Measurements from ENCODE around the gene RSPO4. TPM values are rescaled to one million over a fixed set of nuclear protein-coding genes. Genes with fewer than 3 reads are reported as not detected.

Gene RSPO4
- total RNA-seq, 1 donor from 2014 or later: not detected

DNA sequence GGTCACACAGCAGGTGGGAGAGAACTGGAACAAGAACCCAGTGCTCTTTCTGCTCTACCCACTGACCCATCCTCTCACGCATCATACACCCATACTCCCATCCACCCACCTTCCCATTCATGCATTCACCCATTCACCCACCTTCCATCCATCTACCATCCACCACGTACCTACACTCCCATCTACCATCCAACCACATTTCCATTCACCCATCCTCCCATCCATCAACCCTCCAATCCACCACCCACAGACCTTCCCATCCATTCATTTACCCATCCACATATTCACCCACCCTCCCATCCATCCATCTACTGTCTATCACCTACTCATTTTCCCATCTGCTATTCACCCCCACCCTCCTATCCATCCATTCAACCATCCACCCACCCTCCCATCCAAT is 17.2 kb upstream of the RSPO4 start:
- intact Hi-C loops (cut with micrococcal nuclease): no loop called here
- H3K4me3 Mint-ChIP-seq (ENCODE audit: low read depth): no peak overlapping the region

DNA sequence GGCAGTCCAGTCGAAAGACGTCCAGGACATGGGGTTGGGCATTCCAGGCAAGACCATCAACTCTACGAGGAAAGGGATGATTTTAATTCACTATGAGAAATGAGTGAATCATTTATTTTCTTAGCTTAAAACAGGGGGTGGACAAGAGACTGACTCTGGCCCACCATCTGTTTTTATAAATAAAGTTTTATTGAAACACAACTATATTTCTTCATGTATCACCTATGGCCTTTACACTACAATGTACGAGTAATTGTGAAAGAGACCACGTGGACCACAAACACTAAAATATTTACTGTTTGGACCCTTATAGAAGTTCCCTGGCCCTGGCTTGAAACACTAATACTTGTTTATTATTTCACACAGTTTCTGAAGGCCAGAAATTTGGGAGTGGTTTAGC is 15.6 kb upstream of the RSPO4 start:
- no peaks in the 10 kb centered on the region for H3K4me1 Mint-ChIP-seq (ENCODE audit: low read depth)
- intact Hi-C loops (cut with micrococcal nuclease): no loop called here
- H3K27ac Mint-ChIP-seq: no peak overlapping the region
- DNase-seq (ENCODE audit: low spot score): no peak
- H3K4me3 Mint-ChIP-seq (ENCODE audit: low read depth): no peak overlapping the region
- H3K36me3 Mint-ChIP-seq (ENCODE audit: low read depth): no peaks in the 10 kb centered on the region
- peaks cover 2% of the 10 kb centered on the region for H3K27me3 Mint-ChIP-seq (ENCODE audit: low read depth)
- H3K9me3 Mint-ChIP-seq: no peaks in the 10 kb centered on the region

More for the DNA sequence above, 17.2 kb upstream of the RSPO4 start:
- Mint-ChIP-seq H3K27me3 (ENCODE audit: low read depth) (peaks cover 6% of the 10 kb centered on the region), H3K4me1 (ENCODE audit: low read depth) (no peaks in the 10 kb centered on the region), H3K27ac (no peak overlapping the region), H3K36me3 (ENCODE audit: low read depth) (no peaks in the 10 kb centered on the region), H3K9me3 (no peaks in the 10 kb centered on the region)
- DNase-seq (ENCODE audit: low spot score): no peak

DNA sequence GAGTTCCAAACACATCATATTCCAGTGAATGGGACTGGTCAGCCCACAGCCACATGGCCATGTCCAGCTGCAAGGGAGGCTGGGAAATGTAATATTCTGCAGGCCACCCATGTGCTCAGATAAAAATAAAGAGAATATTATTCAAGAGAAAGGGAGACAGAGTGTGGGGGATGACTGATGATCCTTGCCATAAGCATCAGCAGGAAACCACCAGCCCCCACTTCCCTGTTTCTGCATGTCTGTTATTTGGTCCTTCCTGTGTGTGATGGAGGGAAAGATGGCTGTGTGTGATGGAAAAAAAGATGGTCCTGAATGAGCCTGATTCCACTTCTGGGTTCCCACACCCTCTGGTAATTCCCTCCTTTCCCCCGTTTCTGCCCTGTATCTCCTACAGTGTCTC is 13.1 kb upstream of the RSPO4 start:
- Mint-ChIP-seq H3K9me3 (no peaks in the 10 kb centered on the region), H3K27me3 (ENCODE audit: low read depth) (peaks cover 2% of the 10 kb centered on the region), H3K4me3 (ENCODE audit: low read depth) (no peak overlapping the region), H3K4me1 (ENCODE audit: low read depth) (no peaks in the 10 kb centered on the region), H3K27ac (no peak overlapping the region), H3K36me3 (ENCODE audit: low read depth) (no peaks in the 10 kb centered on the region)
- intact Hi-C loops (cut with micrococcal nuclease): no loop called here
- no peak for DNase-seq (ENCODE audit: low spot score)

DNA sequence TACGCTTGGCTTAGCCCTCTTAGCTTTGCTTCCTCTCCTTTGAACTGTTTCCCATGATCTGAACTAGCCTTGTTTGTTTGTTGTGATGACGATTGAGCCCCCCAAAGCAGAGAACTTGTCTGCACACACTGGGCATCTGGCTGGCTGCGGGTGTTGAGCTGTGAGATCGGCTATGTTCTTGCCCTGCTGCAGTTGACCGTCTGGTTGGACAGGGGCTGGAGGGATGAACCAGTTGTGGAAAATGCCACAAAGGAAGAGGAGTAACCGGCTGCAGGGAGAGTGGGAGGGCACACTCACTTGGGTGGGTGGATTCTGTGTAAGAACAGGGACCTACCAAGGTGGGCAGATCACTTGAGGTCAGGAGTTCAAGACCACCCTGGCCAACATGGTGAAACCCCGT is 12.4 kb upstream of the RSPO4 start:
- H3K27me3 Mint-ChIP-seq (ENCODE audit: low read depth): peaks cover 2% of the 10 kb centered on the region
- no peaks in the 10 kb centered on the region for H3K4me1 Mint-ChIP-seq (ENCODE audit: low read depth)
- H3K36me3 Mint-ChIP-seq (ENCODE audit: low read depth): no peaks in the 10 kb centered on the region
- no peak overlapping the region for H3K4me3 Mint-ChIP-seq (ENCODE audit: low read depth)
- no peaks in the 10 kb centered on the region for H3K9me3 Mint-ChIP-seq
- intact Hi-C loops (cut with micrococcal nuclease): no loop called here
- H3K27ac Mint-ChIP-seq: no peak overlapping the region
- no peak for DNase-seq (ENCODE audit: low spot score)

DNA sequence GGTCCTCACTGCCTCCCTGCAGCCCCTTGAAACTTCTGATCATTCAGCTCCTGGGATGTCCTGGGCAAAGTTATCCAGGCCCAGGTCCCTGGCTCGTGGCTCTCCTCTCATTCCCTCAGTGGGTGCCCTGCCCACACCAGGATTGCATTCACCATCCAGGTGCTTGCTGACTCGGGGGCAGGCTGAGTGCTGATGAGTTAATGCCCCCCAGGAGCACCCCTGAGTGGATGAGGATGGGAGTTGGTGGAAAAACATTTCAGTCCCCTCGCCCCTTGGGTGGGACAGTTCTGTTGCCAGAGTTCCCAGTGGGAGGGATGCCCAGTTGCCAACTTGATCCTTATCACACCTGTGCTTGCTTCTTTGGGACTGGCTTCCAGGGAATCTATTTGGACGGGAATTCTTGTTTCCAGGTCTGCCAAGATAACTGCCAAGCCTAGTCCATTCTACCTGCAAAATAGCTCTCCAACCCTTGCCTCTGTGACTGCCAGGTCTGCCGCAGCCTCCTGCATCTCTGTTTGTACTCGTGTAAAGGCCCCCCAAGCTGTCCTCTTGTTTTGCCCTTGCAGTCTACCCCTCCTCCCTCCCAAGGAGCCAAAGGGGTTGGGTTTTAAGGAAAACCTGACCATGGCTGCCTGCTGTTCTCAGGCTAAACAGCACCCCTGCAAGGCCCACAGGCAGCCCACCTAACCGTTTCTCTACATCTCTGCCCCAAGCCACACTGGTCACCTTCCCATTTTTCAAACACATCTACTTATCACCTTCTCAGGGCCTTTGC is 11.6 kb upstream of the RSPO4 start:
- Mint-ChIP-seq H3K27ac (no peak overlapping the region), H3K9me3 (no peaks in the 10 kb centered on the region), H3K27me3 (ENCODE audit: low read depth) (peaks cover 2% of the 10 kb centered on the region), H3K4me3 (ENCODE audit: low read depth) (no peak overlapping the region), H3K36me3 (ENCODE audit: low read depth) (no peaks in the 10 kb centered on the region), H3K4me1 (ENCODE audit: low read depth) (no peaks in the 10 kb centered on the region)
- DNase-seq (ENCODE audit: low spot score): no peak
- intact Hi-C loops (cut with micrococcal nuclease): no loop called here

DNA sequence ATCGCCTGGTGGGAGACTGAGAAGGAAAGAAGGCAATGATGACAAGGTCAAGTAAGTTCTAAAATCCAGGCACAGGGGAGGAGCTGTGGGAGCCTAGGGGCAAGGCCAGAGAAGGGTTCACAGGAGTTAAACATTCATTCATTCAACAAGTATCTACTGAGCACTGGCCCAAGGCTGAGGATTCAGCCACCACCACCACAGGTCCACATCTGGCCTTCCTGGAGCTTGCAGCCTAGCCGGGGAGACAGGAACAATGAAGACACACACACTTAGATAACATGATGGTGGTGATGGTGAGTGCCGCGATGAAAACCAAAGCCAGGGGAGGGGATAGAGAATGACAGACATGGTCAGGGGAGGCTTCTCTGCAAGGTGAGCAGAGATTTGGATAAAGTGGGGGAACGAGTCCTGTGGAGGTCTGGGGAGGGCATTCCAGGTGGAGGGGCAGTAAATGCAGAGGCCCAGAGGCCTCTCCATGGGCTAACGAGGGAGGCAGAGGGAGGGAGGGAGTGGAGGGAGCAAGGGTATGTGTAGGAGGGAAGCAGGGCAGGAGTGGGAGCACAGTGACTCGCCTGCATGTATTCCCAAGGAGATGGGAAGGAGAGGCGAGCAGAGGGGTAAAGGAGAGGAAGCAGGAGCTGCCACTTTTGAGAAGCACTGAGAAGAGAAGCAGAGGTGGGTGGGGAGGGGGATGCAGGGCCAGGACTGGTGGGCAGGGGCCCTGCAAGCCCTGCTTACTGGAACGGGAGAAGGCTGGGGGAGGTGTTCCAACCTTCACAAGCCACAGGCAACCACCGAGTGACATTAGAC is 10.5 kb upstream of the RSPO4 start:
- H3K27me3 Mint-ChIP-seq (ENCODE audit: low read depth): peaks cover 4% of the 10 kb centered on the region
- no peaks in the 10 kb centered on the region for H3K4me1 Mint-ChIP-seq (ENCODE audit: low read depth)
- no peaks in the 10 kb centered on the region for H3K36me3 Mint-ChIP-seq (ENCODE audit: low read depth)
- intact Hi-C loops (cut with micrococcal nuclease): no loop called here
- no peak for DNase-seq (ENCODE audit: low spot score)
- no peaks in the 10 kb centered on the region for H3K9me3 Mint-ChIP-seq
- no peak overlapping the region for H3K27ac Mint-ChIP-seq
- no peak overlapping the region for H3K4me3 Mint-ChIP-seq (ENCODE audit: low read depth)

DNA sequence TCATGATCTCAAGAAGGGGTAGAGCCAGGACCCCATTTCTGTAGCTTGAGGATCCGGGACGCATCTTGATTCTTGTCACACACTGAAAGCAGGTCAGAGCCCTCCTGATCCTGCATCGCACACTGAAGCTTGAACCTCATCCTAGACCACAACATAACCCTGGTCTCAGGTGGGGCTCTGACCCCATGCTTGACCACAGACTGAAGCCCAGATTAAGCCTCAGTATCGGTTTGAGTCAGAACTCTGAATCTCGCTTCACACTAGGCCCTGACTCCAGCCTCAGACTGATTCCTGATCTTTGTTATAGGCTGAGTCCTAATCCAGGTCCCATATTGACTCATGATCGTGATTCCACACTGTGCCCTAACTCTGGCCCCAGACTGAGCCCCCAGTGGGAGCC is 8.5 kb upstream of the RSPO4 start:
- Mint-ChIP-seq H3K9me3 (no peaks in the 10 kb centered on the region), H3K27me3 (ENCODE audit: low read depth) (peaks cover 7% of the 10 kb centered on the region), H3K4me1 (ENCODE audit: low read depth) (no peaks in the 10 kb centered on the region), H3K36me3 (ENCODE audit: low read depth) (no peaks in the 10 kb centered on the region), H3K27ac (no peak overlapping the region), H3K4me3 (ENCODE audit: low read depth) (no peak overlapping the region)
- intact Hi-C loops (cut with micrococcal nuclease): no loop called here
- DNase-seq (ENCODE audit: low spot score): no peak

DNA sequence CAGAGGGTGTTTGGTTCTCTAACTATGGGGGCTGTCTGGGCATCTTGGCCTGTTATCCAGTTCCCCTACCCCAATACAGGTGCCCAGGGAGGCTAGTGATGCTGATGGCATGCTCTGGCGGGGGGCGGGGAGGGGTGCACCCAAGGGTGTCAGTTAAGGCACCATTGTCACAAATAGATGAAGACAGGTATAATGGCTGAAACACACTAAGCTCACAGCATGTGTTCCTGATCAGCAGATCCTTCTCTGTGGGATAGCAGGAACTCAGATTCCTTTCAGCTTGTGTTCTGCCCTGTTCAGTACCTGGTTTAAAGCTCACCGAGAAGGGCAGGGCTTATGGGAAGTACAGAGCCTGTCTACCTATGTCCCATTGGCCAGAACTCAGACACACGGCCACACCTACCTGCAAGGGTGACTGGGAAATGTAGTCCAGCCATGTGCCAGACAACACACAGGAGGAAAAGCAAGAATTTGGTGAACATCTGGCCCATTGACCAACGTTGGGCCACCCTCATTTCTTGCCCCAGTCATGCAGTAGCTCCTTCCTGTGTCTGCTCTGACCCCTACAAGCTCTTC is 3.4 kb upstream of the RSPO4 start:
- H3K27me3 Mint-ChIP-seq (ENCODE audit: low read depth): peaks cover 37% of the 10 kb centered on the region
- peaks cover 5% of the 10 kb centered on the region for H3K4me1 Mint-ChIP-seq (ENCODE audit: low read depth)
- H3K4me3 Mint-ChIP-seq (ENCODE audit: low read depth): no peak overlapping the region
- no peak overlapping the region for H3K27ac Mint-ChIP-seq
- H3K9me3 Mint-ChIP-seq: no peaks in the 10 kb centered on the region
- intact Hi-C loops (cut with micrococcal nuclease): no loop called here
- no peak for DNase-seq (ENCODE audit: low spot score)
- no peaks in the 10 kb centered on the region for H3K36me3 Mint-ChIP-seq (ENCODE audit: low read depth)

DNA sequence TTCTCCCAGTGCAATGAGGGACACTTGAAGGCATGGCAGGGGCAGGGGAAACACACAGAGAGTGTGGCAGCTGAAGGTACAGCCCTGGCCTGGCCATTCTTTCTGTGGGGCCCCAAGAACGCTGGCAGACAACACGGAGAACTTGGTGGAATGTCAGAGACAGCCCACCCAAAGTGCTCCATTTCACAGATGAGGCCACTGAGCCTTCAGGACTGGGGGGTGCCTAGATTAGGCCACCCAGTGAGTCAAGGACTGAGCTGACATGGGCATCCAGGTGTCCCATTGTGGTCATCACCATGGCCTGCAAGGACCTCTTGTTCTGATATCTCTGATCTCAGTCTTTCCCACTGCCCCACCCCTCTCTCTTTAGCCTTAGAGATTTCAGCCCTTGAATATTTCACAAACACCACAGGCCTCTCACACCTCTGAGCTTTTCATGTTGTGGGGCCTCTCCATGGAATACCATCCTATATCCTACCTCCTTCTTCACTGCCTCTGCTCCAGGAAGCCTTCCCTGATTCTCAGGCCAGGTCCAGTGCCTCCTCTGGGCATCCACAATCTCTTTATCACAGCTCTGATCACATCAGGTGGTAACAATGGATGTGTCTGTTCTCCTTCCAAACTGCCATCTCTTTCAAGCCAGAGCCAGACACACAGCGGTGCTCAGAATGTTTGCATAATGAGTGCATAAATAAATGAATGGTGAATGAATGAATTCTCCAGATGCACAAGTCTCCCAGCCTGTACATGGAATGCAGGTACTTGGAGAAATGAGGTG is 2.0 kb upstream of the RSPO4 start:
- no peak overlapping the region for H3K4me3 Mint-ChIP-seq (ENCODE audit: low read depth)
- peaks cover 5% of the 10 kb centered on the region for H3K4me1 Mint-ChIP-seq (ENCODE audit: low read depth)
- peaks cover 46% of the 10 kb centered on the region for H3K27me3 Mint-ChIP-seq (ENCODE audit: low read depth)
- H3K27ac Mint-ChIP-seq: no peak overlapping the region
- DNase-seq (ENCODE audit: low spot score): no peak
- intact Hi-C loops (cut with micrococcal nuclease): no loop called here
- no peaks in the 10 kb centered on the region for H3K36me3 Mint-ChIP-seq (ENCODE audit: low read depth)
- H3K9me3 Mint-ChIP-seq: no peaks in the 10 kb centered on the region

DNA sequence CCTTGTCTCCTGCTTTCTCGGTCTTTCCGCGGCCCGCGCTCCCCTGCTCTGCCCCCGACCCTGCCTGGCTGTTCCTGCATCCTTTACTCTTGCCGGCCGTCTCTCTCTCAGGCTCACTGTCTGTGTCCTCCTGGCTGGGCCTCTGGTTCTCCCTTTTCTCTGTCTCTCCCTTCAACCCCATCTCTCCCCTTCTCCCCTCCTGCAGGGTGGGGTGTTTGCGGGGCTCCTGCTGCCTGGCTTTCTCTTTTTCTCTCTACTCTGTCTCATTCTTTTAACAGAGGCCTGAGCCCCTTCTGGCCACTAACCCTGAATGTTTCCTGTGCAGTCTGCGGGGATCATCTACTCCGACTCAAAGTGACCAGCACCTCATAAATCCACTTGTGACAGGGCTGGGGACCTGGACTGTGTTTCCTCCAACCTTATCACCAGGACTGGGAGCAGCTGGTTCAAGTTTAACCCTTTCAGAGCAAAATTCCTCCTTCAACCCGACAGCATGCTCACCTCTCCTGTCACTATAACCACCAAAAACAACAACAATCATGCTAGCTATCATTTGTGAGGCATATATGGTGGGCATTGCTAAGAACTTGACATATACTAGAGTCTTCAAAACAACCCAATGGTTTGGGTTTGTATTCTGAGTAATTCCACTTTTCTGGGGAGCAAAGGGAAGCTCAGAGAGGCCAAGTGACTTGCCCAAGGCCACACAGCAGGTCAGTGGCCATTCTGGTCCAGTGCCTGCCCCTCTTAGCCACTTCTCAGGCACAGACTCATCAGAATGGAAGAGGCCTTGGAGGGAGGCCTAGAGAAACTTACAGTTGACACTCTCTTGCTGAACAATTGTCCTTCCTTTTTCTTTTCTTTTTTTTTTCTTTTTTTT is 811 bp upstream of the RSPO4 start:
- Mint-ChIP-seq H3K4me1 (ENCODE audit: low read depth) (peaks cover 5% of the 10 kb centered on the region), H3K4me3 (ENCODE audit: low read depth) (peak overlapping the region; percentile 17), H3K9me3 (no peaks in the 10 kb centered on the region), H3K36me3 (ENCODE audit: low read depth) (no peaks in the 10 kb centered on the region), H3K27me3 (ENCODE audit: low read depth) (peaks cover 46% of the 10 kb centered on the region), H3K27ac (no peak overlapping the region)
- no peak for DNase-seq (ENCODE audit: low spot score)
- intact Hi-C loops (cut with micrococcal nuclease): no loop called here

DNA sequence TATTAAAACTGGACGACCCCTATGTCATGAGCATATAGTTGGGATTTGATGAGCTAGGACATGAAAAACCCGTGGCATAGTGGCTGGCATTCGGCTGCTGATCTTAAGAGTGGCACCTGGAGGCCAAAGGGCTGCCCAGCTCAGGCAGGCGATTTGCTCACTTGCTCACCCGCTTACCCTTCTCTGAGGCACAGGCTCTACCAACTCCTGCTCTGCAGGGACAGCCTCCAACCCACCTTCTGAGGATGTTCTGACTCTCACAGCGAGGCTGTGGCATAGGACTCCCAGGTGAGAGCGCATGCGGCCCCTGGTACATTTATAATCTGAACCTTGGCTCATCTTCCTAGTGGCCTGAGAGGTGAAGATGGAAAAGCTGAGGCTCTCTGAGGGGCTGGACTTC is 995 bp downstream of the RSPO4 start:
- intact Hi-C loops (cut with micrococcal nuclease): no loop called here
- Mint-ChIP-seq H3K36me3 (ENCODE audit: low read depth) (no peaks in the 10 kb centered on the region), H3K4me1 (ENCODE audit: low read depth) (peaks cover 5% of the 10 kb centered on the region), H3K27me3 (ENCODE audit: low read depth) (peaks cover 43% of the 10 kb centered on the region), H3K9me3 (no peaks in the 10 kb centered on the region), H3K27ac (no peak overlapping the region), H3K4me3 (ENCODE audit: low read depth) (no peak overlapping the region)
- DNase-seq (ENCODE audit: low spot score): no peak

DNA sequence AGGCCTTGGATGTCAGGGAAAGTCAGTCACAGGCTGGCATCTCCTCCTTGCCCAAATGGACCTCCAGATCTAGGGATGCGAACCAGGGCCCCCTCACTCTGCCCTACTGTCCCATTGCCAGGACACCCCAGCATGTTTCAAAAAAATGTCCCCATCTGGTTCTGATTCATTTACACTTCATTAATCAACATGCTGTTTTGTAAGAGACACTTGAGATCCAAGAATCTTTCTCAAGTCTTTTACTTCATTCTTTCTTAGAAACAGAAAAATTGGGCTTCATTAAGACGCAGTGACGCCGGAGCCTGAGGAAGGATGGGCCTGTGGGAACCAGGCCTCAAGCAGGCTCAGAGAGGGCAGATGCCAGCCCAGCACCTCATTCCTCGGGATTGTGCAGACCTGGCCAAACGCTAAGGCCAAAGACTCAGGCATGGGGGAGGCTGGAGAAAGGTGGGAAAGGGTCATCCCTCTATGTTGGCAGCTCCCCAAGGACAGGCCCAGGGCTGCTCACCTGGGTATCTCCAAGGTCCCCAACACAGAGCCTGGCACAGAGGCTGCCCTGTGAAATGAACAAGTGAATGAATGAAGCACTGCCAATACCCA is 3.8 kb downstream of the RSPO4 start:
- no peak for DNase-seq (ENCODE audit: low spot score)
- no peak overlapping the region for H3K27ac Mint-ChIP-seq
- H3K9me3 Mint-ChIP-seq: no peaks in the 10 kb centered on the region
- H3K4me3 Mint-ChIP-seq (ENCODE audit: low read depth): no peak overlapping the region
- H3K4me1 Mint-ChIP-seq (ENCODE audit: low read depth): peaks cover 5% of the 10 kb centered on the region
- intact Hi-C loops (cut with micrococcal nuclease): no loop called here
- H3K27me3 Mint-ChIP-seq (ENCODE audit: low read depth): peaks cover 30% of the 10 kb centered on the region
- no peaks in the 10 kb centered on the region for H3K36me3 Mint-ChIP-seq (ENCODE audit: low read depth)
